NCI-H82 (cell line): Measurements from ENCODE around the gene SENP3.

Source experiments
- DNase-seq: peaks from one replicate; lab custom pipeline; 2025; lab: John Stamatoyannopoulos, UW

The SENP3 gene

DNA sequence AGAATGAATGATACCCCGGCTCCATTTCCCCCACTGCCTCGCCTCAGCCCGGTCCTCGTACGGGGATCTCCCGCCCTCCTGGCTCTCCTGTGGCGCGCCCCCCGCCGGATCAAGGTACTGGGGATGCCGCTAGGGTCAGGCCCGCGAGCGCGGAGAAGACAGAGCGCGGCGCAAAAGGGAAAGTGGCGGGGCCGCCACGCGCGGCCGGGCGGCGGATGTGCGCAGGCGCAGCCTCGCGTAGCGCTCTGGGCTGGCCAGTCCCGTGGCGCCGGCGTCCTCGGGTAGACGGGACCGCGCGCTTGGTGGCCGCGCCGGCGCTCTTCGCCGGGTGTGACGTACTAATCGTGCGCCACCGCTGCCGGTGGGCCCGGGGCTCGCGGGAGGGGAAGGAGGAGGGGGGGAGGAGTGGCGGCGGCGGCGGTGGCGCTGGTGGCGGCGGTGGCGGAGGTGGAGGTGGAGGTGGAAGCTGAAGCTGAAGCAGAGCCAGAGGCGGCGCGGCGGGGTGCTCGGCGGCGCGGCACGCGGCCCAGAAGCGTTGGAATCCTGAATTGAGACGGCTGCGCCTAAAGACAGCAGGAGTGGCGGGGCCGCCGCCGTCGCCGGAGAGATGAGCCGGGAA is at the start of gene SENP3:
Gene SENP3 (plus strand): TSS at position 331 of the 619 bp plus-strand sequence. CDS start 1,158 bp downstream, outside the sequence.
- peak; percentile 96 for DNase-seq

DNA sequence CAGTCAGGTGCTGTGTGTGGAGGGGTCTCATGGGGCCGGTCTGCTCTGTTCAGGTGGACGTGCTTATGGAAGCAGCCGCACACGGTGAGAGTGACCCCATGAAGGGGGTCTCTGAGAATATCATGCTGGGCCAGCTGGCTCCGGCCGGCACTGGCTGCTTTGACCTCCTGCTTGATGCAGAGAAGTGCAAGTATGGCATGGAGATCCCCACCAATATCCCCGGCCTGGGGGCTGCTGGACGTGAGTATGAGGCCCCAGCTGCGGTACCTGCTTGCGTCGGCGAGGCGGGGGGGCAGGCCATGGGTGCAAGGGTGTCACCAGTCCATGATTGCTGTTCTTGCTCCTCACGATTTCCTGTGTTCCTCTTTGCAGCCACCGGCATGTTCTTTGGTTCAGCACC is 49.6 kb upstream of the SENP3 start:
- no peak for DNase-seq

DNA sequence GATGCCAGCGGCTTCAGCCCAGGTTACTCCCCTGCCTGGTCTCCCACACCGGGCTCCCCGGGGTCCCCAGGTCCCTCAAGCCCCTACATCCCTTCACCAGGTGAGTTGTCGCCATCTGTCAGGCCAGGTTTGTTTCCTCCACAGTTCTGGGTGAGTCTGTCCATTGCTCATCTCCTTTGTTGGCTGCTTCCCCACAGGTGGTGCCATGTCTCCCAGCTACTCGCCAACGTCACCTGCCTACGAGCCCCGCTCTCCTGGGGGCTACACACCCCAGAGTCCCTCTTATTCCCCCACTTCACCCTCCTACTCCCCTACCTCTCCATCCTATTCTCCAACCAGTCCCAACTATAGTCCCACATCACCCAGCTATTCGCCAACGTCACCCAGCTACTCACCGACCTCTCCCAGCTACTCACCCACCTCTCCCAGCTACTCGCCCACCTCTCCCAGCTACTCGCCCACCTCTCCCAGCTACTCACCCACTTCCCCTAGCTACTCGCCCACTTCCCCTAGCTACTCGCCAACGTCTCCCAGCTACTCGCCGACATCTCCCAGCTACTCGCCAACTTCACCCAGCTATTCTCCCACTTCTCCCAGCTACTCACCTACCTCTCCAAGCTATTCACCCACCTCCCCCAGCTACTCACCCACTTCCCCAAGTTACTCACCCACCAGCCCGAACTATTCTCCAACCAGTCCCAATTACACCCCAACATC is 48.7 kb upstream of the SENP3 start:
- no peak for DNase-seq

DNA sequence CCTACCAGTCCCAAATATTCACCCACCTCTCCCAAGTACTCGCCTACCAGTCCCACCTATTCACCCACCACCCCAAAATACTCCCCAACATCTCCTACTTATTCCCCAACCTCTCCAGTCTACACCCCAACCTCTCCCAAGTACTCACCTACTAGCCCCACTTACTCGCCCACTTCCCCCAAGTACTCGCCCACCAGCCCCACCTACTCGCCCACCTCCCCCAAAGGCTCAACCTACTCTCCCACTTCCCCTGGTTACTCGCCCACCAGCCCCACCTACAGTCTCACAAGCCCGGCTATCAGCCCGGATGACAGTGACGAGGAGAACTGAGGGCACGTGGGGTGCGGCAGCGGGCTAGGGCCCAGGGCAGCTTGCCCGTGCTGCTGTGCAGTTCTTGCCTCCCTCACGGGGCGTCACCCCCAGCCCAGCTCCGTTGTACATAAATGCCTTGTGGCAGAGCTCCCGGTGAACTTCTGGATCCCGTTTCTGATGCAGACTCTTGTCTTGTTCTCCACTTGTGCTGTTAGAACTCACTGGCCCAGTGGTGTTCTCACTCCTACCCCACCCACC is 47.8 kb upstream of the SENP3 start:
- no peak for DNase-seq

DNA sequence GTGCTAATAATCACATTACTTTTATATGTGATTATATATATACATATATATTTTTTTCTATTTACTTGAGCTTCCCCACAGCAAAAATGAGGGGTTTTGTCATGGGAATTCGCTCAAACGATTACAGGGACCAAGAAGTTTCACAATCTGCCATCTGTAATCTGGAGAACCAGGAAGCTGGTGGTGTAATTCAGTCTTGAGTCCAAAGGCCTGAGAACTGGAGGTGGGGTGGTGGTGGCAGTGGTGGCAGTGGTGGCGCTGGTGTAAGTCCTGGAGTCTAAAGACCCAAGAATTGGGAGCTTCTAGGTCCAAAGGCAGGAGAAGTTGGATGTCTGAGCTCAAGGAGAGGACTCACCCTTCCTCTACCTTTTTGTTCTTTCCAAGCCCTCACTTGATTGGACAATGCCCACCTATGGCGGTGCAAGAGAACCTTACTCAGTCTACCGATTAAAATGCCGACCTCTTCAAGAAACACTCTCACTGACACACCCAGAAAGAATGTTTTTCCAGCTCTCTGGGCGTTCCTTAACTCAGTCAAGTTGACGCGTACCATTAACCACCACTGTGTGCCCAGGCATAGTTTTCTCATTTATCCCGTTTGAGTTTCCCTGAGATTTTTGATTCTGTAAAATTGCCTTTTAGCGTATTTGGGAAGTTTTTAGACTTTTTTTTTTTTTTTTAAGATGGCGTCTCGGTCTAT is 45.7 kb upstream of the SENP3 start:
- DNase-seq, result no peak

DNA sequence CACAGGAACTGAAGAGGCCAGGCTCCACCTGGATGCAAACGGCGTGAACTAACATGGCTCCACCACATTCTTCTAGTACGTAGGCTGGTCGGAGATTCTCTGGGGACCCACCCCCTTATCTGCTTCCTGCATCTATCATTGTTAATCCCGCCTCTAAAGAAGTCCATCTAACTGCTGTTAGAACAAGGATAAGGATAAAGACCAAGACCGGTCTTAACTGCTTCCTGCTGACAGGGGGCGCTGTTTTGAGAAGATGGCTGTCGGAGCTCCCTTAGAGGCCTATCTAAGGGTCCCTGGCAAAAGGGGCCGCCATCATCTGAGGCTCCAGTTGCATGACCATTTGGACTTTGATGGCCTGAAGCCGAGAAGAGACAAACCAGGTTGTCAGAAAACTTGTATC is 38.7 kb upstream of the SENP3 start:
- DNase-seq, result peak; percentile 80

DNA sequence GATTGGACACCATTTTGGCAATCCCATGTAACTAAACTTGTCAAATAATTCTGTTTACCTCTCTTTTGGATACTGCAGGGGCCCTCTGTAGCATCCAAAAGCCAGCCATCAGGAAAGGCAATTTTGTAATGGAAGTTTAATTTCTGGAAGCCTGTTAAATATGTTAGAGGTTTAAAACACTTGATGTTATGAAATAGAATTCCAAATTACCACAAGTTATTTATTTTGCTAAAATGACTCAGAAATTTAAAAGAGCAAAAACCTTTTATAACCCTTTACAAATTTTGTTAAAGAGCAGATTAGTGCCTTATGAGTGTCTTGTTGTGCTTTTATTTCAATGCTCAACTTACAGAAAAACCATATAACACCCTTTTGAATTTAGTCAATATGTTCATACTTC is 32.9 kb upstream of the SENP3 start:
- no peak for DNase-seq

DNA sequence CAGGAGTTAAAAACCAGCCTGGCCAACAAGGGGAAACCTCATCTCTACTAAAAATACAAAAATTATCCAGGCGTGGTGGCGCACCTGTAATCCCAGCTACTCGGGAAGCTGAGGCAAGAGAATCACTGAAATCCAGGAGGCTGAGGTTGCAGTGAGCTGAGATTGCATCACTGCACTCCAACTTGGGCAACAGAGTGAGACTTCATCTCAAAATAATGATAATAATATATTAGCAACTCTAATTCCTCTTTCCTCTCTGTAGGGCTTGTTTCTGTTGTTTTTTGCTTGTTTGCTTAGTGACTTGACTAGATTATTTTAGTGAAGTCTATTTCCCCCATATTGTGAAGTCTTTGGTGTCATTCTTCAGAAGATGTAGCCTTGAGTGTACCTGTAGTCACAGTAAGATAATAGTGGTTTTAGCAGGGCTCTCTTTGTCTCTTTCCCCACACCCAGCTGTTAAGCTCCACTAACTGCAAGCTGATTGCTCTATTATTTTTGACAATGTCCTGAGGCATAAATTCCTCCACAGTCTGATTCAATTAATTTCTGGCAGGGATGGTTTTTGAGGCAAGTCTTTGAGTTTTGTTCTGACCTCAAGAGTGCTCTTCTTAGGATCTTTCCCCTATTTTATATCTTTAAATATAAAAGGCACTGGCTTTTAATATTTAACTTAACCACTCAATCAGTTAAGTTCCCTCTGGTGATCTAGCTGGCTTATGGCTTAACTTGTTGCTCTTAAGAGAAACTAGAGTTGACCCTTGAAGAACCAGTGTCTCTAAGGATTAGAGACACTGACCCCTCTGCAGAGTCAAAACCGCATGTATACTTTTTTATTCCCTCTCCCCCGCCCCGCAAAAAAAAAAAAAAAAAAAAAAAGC is 31.5 kb upstream of the SENP3 start:
- DNase-seq, result no peak

DNA sequence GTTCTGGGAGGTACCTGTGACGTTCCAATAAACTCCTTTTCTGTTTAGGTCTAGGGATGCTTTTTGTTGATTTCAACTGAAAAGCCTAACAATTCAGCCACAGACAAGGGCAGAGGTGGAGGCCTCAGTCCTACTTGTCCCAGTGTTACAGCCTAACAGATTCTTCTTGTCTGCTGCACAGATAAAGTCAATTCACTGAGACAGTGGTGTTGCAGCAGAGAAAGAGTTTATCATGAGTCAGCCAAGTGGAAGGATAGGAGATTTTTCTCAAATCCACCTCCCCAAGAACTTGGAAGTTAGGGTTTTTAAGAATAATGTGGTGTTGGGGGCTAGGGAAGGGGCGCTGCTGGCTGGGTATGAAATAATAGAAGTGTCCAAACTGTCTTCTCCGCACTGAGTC is 23.7 kb upstream of the SENP3 start:
- no peak for DNase-seq

DNA sequence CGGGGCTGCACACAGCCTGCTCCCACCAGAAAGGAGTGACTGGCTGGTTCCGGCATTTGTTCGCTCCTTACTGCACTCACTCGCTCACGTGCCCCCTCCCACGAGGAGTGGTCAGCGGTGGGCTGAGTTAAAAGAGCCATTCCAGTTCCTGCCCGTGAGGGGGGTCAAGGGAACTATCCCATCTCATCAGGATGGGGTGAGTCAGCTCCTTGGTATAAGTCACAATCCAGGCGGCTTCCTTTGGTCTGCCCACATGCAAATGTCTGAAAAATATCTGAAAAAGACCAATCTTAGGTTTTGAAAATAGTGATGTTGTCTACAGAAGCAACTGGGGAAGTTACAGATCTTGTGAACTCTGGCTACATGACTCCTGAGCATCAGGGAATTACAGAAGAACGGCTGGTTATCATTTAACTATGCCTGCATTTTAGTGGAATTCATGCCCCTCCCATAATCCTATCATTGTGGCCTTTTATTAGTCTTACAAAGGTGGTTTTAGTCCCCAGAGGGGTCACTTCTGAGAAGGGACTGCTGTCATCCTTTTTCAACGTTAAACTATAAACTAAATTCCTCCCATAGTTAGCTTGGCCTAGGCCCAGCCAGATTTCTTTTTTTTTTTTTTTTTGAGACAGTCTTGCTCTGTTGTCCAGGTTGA is 22.7 kb upstream of the SENP3 start:
- no peak for DNase-seq

DNA sequence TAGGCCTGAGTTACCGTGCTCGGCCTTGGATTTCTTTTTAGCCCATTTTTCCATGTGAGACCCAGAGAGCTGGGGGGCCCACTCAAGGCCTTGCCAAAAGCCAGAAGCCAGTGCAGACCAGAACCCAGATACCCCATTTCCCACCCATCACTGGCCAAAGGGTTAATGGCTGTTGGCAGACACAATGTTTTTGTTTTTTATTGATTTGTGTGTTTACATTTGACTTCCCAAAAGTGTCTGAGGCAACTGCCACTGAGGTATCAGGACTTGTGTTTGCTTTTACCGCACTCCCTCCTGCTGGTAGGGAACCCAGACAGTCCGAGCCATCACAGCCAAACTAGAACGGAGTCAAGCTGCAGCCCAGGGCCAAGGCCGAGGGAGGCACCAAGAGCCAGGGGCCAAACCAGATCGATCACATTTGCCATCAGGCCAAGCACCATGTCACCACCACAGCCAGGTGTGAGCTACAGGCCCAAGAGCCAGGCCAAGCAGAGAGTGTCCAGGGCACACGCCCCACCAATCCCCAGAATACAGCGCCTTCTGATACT is 20.6 kb upstream of the SENP3 start:
- no peak for DNase-seq

DNA sequence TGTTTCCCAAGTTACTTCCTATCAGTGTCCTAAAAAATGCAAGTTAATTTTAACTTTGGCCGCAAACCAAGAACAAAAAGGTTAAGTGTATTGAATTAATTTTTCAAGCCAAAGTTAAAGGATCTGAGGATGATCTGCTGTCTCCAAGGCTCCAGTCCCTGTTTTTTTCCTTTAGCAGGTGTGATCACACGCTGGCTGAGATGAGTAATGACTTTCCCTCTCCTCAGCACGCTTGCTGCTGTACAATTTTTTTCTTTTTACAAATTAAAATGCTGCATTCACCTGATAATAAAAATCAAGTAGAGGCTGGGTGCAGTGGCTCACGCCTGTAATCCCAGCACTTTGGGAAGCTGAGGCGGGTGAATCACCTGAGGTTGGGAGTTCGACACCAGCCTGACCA is 16.8 kb upstream of the SENP3 start:
- DNase-seq, result no peak

DNA sequence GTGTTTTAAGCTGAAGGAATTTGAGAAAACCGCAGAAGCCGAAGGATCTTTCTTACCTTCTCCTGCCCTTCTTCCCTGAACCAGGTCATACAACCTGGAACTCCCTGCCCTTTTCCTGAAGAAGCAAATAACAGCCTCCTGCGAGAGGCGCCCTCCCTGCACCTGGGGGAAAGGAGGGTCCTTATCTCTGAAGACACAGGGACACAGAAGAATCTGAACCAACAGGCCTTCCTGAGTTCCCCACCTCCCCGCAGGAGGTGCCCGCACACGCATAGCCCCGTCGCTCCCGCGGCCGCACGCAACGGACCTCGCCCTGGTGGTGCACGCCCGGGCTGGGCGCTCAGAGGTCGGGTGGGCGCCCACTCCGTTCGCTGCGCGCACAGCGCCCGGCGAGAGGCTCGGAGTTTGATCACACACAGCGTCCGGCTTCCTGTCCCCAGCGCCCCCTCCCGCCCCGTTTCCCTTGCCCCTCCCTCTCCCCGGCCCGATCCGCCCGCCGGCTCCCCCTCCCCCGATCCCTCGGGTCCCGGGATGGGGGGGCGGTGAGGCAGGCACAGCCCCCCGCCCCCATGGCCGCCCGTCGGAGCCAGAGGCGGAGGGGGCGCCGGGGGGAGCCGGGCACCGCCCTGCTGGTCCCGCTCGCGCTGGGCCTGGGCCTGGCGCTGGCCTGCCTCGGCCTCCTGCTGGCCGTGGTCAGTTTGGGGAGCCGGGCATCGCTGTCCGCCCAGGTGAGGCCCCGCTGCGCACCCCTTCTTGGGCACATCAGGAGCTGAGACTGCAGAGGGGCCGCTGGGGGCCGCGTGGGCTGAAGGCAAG is 12.9 kb upstream of the SENP3 start, which contains the start of gene TNFSF12:
Gene TNFSF12 (plus strand): TSS at position 474 of the 816 bp plus-strand sequence. CDS start 96 bp downstream, at position 570.
- DNase-seq, result peak; percentile 27

DNA sequence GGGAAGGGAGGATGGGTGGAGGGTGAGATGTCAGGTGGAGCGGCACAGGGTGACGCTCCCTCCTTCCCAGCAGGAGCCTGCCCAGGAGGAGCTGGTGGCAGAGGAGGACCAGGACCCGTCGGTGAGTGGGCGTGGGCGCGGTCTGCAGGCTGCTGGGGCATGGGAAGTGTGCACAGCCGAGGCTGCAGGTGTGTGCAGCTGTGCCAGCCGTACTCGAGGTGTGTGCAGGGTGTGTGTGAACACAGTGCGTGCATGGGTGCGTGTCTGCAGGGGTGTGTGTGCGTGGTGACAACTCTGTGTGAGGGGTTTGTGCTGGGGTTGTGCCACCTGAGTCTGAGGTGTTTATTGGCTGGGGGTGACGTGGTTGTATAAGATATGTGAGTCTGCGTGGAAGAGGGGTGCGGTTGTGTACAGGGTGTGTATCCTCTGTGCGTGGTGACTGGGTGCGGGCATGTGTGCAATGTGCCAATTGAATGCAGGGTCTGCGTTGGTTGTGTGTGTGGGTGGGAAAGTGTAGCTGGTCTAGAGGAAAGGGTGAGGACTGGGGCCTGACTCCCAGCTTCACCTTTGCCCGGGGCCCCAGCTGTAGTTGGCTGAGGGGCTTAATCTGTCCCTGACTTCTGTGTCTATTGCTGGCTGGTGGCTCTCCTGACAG is 12.2 kb upstream of the SENP3 start:
- no peak for DNase-seq

DNA sequence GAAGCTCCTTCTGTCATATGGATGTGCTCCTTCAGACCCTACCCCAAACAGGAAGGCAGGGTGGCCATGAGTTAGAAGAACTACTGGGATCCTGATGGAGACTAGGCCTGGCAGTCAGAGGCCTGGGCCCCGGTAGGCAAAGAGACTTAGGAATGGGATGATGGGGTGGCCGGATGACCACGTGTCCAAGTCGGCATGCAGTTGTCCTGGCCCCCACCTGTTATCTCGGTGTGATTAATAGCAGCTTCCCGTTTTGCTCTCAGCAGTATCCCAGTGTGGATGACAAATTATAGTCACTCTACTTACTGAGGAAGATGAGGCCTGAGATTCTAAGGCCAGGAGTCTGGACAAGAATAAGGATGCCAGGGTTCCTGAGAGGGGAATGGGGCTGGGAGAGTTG is 11.4 kb upstream of the SENP3 start:
- DNase-seq, result no peak

DNA sequence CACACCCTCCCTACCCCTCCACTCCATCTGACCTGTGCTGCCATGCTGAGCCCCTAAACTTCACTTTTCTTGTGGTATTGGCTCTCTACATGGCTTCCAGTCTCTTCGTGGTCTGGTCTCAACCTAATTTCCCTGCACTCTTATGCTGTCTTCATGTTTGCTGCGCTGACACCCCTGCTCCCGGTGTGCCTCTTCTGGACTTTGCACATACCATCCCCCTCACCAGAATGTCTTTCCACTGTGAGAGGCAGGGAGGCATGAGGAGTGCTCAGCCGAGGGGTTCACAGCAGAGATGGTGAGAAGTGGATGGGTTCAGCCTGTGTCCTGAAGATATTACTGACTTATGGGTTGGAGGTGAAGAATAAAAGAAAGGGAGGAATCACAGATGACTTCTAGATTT is 10.3 kb upstream of the SENP3 start:
- DNase-seq, result no peak

DNA sequence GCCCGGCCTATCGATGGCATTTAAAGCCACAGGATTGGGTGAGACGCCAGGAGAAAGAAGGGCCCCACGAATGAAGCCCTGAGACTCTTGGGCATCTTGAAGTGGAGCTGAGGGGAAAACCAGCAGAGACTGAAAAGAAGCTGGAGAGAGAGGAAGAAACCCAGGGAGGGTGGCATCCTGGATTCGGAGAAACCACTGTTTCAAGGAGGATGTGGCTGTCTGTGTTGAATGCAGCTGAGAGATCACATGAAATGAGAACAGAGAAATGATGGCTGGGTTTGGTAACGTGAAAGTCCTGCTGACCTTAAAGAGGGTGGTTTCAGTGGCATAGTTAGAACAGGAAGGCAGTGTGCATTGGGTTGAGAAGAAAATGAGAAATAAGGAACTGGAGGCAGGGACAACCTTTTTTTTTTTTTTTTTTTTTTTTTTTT is 9.1 kb upstream of the SENP3 start:
- no peak for DNase-seq

DNA sequence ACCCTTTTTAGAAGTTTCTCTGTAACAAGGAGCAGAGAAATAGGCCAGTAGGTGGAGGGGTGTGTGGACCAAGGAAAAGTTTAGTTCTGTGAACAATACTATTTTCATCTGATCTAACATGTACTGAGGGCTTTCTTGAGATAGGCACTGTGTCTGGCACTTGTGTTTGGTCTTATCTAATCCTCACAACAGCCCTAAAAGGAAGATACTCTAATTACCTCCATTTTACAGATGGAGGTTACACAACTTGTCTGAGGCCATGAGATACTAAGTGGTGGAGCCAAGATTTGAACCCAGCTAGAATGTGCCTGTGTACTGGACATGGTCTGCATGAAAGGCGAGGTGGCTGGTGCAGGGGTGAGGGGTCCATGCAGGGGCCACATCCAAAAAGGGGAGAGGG is 8.4 kb upstream of the SENP3 start:
- DNase-seq, result no peak

DNA sequence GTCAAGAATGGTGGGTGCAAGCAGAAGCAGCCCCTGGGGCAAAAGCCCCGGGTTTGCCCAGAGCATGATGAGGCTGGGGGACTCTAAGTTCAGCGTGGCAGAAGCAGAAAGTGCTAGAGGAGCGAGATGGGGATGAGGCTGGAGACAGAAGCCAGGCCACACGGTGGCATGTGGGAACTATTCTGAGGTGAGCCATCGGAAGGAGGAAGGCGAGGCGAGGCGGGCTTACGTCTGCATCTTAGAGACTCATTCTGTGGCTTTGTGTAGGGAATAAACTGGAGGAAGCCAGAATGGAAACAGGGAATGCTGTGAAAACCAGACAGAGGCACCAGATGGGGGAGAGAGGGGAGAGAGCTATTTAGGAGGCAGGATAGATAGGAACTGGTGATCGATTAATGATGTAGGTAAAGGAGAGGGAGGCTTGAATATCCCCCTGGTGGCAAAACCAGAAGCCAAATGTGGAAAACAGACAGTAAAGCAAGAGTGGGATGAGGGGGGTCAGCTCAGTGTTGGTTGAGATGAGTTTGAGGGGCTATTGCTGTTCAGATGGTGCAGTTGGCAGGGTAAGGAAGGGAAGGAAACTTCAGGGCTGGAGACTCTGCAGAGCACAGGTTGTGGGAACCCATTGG is 6.3 kb upstream of the SENP3 start:
- peak; percentile 54 for DNase-seq
